Fibroblast of gingiva (primary cell): ENCODE results near the gene JAK1.
"Not testable (repeated sequence)": the region's sequence is repeated elsewhere in the genome, so short reads cannot be mapped to it uniquely, and the experiment has no call there.

Source experiments
- DNase-seq: peaks from one replicate; pipeline ENCODE4 v3.0.0-alpha.2; 2011; ENCODE audit warnings: low read depth

JAK1 gene

DNA sequence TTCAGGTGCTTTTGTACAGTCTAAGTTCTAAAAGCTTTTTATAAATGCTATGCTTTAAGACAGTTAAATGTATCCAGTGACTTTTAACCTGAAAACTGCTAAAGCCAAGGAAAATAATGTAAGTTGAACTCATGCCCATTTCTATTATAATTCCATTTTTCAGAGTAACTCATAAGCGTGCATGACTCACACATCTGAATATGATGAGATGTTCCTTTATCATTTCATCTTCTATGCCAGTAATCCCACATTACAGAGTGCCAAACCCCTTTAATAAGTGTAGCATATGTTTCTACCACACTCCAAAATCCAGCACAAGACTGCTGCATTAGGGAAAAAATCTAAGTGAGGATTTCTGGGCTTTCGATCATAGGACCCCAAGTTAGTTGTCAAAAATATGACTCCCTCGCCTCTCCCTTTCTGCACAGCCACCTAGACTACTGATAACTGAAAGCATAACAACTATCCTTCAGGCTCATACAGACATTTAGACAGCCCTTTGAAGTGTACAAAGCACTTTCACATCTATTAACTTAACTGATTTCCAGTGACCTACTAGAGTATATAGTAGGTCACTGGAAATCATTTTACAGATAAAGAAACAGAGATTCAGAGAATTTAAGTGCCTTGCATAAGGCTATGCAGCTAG, 45.3 kb downstream of the JAK1 start:
- peak; percentile 70 for DNase-seq

DNA sequence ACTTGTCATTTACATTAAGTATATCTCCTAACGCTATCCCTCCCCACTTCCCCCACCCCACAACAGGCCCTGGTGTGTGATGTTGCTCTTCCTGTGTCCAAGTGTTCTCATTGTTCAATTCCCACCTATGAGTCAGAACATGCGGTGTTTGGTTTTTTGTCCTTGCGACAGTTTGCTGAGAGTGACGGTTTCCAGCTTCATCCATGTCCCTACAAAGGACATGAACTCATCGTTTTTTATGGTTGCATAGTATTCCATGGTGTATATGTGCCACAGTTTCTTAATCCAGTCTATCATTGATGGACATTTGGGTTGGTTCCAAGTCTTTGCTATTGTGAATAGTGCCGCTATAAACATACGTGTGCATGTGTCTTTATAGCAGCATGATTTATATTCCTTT, 47.2 kb downstream of the JAK1 start:
- DNase-seq, result not testable (repeated sequence)

GRCh38 chr1:64917907-64918306, 48.4 kb downstream of the JAK1 start:
- DNase-seq, result no peak

DNA sequence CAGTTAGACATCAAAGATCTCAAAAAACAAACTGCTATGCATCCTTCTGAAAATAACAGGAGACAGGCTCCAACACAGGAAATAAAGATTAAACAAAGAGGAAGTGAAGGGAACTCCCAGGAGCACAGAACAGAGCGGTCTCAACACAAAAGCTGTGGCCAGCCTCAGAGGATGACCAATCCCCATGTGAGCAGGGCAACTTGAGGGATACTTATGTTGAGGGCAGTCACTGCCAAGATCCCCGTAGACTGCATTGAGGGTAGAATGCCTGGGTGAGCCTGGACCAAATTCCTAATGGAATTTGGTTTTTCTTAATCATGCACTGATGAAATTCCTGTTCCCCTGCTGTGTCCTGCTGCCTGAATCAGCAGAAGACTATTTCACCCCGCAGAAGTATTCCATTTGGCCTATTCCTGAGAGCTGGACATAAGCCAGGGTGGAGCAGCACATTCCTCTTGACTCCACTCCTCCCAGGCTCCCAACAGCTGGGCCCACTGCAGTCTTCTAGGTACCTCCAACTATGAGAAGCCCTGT, 49.0 kb downstream of the JAK1 start:
- peak; percentile 98 for DNase-seq

GRCh38 chr1:64915381-64916274, 50.7 kb downstream of the JAK1 start:
- DNase-seq, result peak; percentile 72

DNA sequence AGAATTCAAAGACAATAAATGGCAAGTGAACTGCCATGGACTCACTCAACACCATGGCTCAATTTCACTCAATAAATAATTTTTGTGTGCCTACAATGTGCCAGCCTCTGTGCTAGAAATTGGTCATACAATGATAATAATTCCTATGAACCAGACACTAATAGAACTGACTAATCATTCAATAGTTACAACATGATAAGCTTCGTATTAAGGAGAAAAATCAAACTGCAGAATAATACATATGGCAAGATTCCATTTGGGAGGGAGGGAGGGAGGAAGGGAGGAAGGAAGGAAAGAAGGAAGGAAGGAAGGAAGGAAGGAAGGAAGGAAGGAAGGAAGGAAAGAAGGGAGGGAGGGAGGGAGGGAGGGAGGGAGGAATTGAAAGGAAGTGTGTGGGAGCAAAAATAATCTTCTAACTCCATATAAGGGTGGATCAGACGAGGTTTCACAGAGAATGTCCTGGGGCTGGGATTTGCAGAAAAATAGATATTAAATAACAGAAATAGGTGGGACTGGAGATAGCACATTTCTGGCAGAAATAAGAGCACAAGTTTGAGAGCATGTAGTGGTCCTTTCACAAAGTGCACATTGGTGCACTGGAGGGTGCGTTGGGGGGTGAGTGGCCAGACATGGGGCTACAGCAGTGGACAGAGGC, 52.9 kb downstream of the JAK1 start:
- no peak for DNase-seq

GRCh38 chr1:64912191-64912590, 54.2 kb downstream of the JAK1 start:
- DNase-seq, result no peak

DNA sequence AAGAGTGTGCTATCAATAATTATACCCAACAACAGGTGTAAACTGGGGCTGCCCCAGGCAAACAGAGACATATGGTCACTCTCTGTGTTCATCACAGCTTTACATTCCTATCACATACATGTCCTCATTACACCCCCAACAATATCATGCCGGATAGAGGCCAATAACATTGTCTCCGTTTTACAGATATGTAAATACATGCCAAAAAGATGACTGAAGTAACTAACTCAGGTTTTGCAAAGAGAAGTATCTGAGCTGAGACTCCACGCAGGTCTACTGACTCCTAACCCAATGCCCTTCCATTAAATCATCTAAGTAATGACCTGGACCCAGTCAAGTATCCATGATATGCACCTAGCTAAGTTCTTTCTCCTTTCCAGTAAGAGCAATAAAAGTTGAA, 55.0 kb downstream of the JAK1 start:
- no peak for DNase-seq

- DNase-seq, result no peak
Measured at GRCh38 chr1:64909031-64909430, 57.3 kb downstream of the JAK1 start.

DNA sequence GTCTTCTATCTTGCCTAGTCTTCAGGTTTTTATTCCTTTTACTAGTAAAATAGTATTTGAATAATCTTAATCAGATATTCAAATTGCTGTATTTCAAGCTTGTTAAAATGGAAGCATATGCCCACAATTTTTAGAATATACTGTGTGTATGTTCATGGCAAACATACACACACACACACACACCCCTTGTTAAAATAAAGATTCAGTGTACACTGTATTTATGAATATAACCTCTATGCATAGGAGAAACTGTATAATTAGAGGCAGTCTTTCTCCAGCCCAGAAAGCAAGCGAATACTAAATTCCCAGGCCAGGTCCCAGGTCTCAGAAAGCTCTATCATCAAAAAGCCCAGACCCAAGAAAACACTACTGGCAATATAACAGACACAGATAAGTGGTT, 57.8 kb downstream of the JAK1 start:
- DNase-seq, result no peak

GRCh38 chr1:64906447-64906846, 59.9 kb downstream of the JAK1 start:
- DNase-seq, result no peak

- no peak for DNase-seq
Measured at GRCh38 chr1:64903593-64903992, 62.8 kb downstream of the JAK1 start.

DNA sequence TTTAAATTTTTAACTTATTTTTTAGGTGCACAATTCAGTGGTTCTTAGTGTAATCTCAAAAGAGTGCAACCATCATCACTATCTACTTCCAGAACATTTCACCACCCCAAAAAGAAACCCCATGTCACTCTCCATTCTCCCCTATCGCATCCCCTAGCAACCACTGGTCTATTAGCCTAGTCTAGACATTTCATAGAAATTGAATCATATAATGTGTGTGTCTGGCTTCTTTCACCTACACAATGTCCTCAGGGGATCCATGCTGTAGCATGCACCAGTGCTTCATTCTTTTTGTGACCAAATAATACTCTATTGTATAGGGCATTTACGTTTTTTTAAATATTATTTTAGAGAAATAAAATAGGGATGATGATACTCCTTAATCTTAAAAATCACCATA, 64.7 kb downstream of the JAK1 start:
- DNase-seq, result no peak

DNA sequence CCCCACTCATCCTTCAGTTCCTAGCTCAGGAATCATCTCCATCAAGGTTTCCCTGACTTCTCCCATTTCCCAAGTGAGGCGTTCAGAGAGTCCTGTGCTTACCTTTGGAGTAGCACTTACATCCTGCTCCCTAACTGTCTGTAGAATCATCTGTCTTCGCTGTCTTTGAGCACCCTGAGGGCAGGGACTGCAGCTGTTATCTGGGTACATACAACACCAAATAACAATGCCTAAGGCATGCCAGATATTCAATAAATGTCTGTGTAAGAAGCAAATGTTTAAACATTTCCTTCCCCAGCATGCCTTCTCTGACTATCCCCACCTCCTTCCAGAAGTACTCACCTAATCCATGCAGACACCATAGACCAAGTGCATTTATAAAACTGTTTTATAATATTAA, 65.4 kb downstream of the JAK1 start:
- DNase-seq, result no peak

GRCh38 chr1:64898107-64898861, 68.1 kb downstream of the JAK1 start:
- DNase-seq, result peak; percentile 85

GRCh38 chr1:64896551-64896950, 69.8 kb downstream of the JAK1 start:
- DNase-seq, result no peak

GRCh38 chr1:64895500-64895899, 70.8 kb downstream of the JAK1 start:
- DNase-seq, result no peak

DNA sequence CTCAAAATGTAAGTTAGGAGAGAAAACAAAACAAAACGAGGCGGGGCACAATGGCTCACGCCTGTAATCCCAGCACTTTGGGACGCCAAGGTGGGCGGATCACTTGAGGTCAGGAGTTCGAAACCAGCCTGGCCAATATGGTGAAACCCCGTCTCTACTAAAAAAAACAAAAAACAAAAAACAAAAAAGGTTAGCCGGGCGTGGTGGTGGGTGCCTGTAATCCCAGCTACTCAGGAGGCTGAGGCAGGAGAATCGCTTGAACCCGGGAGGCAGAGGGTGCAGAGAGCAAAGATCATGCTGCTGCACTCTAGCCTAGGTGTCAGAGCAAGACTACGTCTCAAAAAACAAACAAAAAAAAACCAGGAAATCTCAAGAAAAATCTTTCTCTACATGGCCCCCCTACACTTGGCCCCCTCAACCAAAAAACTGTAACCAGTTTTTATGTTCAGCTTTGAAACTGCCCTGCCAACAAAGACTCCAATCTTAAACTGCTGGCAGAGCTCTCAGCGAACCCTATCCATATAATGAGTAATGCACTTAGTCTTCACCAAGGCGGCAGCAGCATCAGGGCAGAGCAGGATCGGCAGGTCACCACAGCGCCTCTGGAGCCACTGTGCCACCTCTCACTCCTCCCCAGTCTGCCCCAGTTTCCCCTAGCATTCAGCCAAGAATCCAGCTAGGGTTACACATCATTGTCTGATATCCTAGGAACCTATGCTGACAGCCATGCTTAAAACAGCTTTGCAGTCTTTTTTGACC, 71.7 kb downstream of the JAK1 start:
- no peak for DNase-seq

DNA sequence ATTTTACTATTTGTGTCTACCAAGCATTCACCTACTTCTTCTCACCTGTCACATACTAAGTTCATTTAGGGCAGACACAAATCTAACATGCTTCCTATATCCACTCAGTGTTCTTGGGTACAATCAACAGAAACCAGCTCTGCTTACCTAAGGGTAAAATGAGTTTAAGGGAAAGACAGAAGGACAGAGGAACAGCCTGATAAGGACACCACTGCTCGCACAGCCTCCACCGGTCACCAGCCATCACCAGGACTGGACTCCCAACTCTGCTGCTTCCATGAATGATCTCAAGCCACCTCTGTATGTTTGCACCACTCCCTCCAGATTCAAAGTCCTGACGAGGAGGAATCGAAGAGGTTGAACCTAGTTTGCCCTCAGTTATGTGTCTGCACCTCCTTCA, 72.4 kb downstream of the JAK1 start:
- DNase-seq, result no peak

DNA sequence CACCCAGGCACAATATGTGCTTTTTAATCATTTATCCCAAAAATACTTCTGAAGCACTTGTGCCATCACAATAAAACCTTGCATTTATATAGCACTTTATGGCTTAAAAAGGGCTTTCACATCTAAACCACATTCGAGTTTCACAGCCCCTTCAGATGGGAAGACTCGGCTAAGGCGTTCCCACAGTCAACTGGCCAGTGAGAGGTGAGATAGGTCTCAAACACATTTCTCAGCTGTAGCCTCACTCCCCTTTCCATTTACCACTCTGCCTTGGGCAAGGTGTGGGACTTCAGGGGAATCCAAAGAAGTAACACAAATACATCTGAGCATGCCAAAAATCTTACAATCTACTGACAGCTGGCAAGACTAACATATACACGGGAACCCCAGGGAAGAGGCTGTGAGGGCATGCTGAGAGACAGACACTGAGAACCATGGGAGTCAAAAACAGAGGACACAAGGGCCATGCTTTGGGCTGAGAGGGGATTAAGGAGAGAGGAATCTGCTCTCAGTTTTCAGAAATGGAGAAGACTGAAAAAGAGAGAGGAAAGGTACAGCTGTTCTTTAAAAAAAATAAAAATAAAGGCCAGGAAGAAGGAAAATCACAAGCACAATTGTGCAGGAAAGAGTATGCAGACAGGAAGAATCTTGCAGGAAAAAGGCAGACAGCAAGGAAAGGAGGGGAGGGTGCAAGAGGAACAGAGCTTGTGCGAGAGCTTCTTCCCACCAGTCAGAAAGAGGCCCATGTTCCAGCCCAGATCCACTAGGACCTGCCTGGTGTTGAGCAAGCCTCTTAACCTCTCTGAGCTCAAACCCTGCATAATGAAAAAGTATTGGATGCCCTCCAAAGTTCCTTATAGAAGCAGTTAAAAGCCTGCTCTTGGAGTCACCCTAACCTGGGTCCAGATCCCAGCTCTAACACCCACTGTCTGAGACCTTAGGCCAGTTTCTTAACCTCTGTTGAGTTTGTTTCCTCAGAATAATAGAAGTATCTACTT, 73.5 kb downstream of the JAK1 start:
- DNase-seq, result no peak
